CD4-positive, CD25-positive, alpha-beta regulatory T cell (primary cell): Measurements from ENCODE around the gene EPN2. TPM values are rescaled to one million over a fixed set of nuclear protein-coding genes. Genes with fewer than 3 reads are reported as not detected.
"Not testable (repeated sequence)": the region's sequence is repeated elsewhere in the genome, so short reads cannot be mapped to it uniquely, and the experiment has no call there.

Experiments
- ATAC-seq, 2 donors: fragments of 150-1000 bp; cut with Tn5 transposase; one replicate each; pipeline ENCODE4 v1.10.0; 2021; ENCODE audit warnings: low read depth in 2 of 2, moderate number of reproducible peaks in 2 of 2, moderate library complexity in 1 of 2
- DNase-seq, 3 donors: peaks; one replicate each; pipeline versions ENCODE4 v3.0.0 to v3.0.0-alpha.2; 2012 to 2022; ENCODE audit warnings: mixed read lengths in 1 of 3
- H3K27ac ChIP-seq: one replicate; pipeline ENCODE4 v1.7.0; 2013; ENCODE audit warnings: mild to moderate bottlenecking, low read length; ENCODE audit not compliant: insufficient read depth, poor library complexity, severe bottlenecking
- H3K27me3 ChIP-seq: one replicate; pipeline ENCODE4 v1.7.0; 2013; ENCODE audit warnings: low read length; ENCODE audit not compliant: control insufficient read depth, insufficient read depth
- H3K36me3 ChIP-seq: one replicate; pipeline ENCODE4 v1.7.0; 2013; ENCODE audit warnings: mild to moderate bottlenecking, low read length, moderate library complexity; ENCODE audit not compliant: control insufficient read depth, insufficient read depth
- H3K4me1 ChIP-seq: 2 replicates; pipeline ENCODE4 v1.7.0; 2013; ENCODE audit warnings: mild to moderate bottlenecking, low read length; ENCODE audit not compliant: insufficient read depth, control insufficient read depth, poor library complexity, severe bottlenecking
- H3K4me3 ChIP-seq: one replicate; pipeline ENCODE4 v1.7.0; 2013; ENCODE audit warnings: low read depth, mild to moderate bottlenecking, low read length, moderate library complexity
- H3K9me3 ChIP-seq, 2 experiments: 1 replicate in 1 of 2; 2 replicates in 1 of 2; pipeline ENCODE4 v1.7.0; 2013; ENCODE audit warnings: low read length in 2 of 2, mild to moderate bottlenecking in 1 of 2, moderate library complexity in 1 of 2; ENCODE audit not compliant: control insufficient read depth in 2 of 2
- H3K27ac Mint-ChIP-seq, 3 donors: one replicate each; pipeline ENCODE4 v1.8.0; 2020 to 2022; ENCODE audit warnings: mild to moderate bottlenecking in 3 of 3, mixed read lengths in 3 of 3, moderate library complexity in 2 of 3
- H3K27me3 Mint-ChIP-seq: one replicate; pipeline ENCODE4 v1.8.0; 2022; ENCODE audit warnings: mild to moderate bottlenecking, mixed read lengths
- H3K36me3 Mint-ChIP-seq: one replicate; pipeline ENCODE4 v1.8.0; 2020; ENCODE audit warnings: mixed read lengths
- H3K4me1 Mint-ChIP-seq, 4 donors: one replicate each; pipeline ENCODE4 v1.8.0; 2020 to 2022; ENCODE audit warnings: mixed read lengths in 4 of 4, mild to moderate bottlenecking in 1 of 4
- H3K4me3 Mint-ChIP-seq, 4 donors: one replicate each; pipeline ENCODE4 v1.8.0; 2020 to 2022; ENCODE audit warnings: mild to moderate bottlenecking in 4 of 4, mixed read lengths in 4 of 4, moderate library complexity in 3 of 4
- H3K9me3 Mint-ChIP-seq, 7 donors: one replicate each; pipeline ENCODE4 v1.8.0; 2020 to 2022; ENCODE audit warnings: mixed read lengths in 7 of 7, mild to moderate bottlenecking in 3 of 7, moderate library complexity in 2 of 7
- polyA plus RNA-seq, 4 donors: library from polyadenylated mRNA; unstranded; fragments of 300-500 nt; fragmentation: Illumina TruSeq; gene quantifications; one replicate each; pipeline ENCODE4 v1.2.3, GENCODE V29; 2021
- total RNA-seq: library from RNA; stranded (reverse); gene quantifications from one replicate; pipeline ENCODE4 v1.2.3, GENCODE V29; 2022

The EPN2 gene
- 14.9 TPM for total RNA-seq
- polyA plus RNA-seq: 1 to 10 TPM; 7.1 to 9.5 (median 7.9) TPM

GRCh38 chr17:19237139-19237388 is at the start of gene EPN2:
TSS of gene EPN2 (plus strand) at chr17:19237366. CDS start at chr17:19283120, 45,754 bp downstream.
- H3K36me3 Mint-ChIP-seq, H3K4me1 Mint-ChIP-seq, H3K27me3 ChIP-seq, H3K27me3 Mint-ChIP-seq, H3K27ac ChIP-seq, H3K9me3 ChIP-seq, H3K9me3 Mint-ChIP-seq, H3K36me3 ChIP-seq: not testable (repeated sequence)
- peak; percentile 77 to 78 for ATAC-seq
- H3K4me1 ChIP-seq: peaks cover 15% of the 10 kb centered on the region
- Mint-ChIP-seq H3K4me3 (peak within 1 kb of the TSS; percentile 84 to 92 (median 88)), H3K27ac (peak within 1 kb of the TSS; percentile 32 to 86 (median 75))
- DNase-seq: peak; percentile 35 to 54 (median 50)
- H3K4me3 ChIP-seq: peak within 1 kb of the TSS; percentile 37

GRCh38 chr17:19187883-19188869 is 49.0 kb upstream of the EPN2 start:
- H3K9me3 Mint-ChIP-seq, H3K36me3 Mint-ChIP-seq, H3K27ac Mint-ChIP-seq, H3K4me1 Mint-ChIP-seq, H3K4me1 ChIP-seq, H3K36me3 ChIP-seq, H3K9me3 ChIP-seq, H3K27me3 ChIP-seq, H3K4me3 Mint-ChIP-seq, H3K4me3 ChIP-seq, H3K27me3 Mint-ChIP-seq, H3K27ac ChIP-seq: not testable (repeated sequence)
- ATAC-seq (peak in 1 of 2 donors; percentile 61), DNase-seq (peak in 1 of 3 donors; percentile 95)

GRCh38 chr17:19188870-19189708 is 48.1 kb upstream of the EPN2 start:
- not testable (repeated sequence) for DNase-seq, H3K27ac Mint-ChIP-seq, H3K4me1 Mint-ChIP-seq, H3K4me1 ChIP-seq, H3K9me3 Mint-ChIP-seq, H3K27me3 ChIP-seq, H3K27ac ChIP-seq, H3K9me3 ChIP-seq, H3K36me3 ChIP-seq, H3K27me3 Mint-ChIP-seq, H3K4me3 ChIP-seq, H3K4me3 Mint-ChIP-seq, H3K36me3 Mint-ChIP-seq
- peak; percentile 59 to 61 for ATAC-seq

GRCh38 chr17:19189781-19190405 is 47.3 kb upstream of the EPN2 start:
- H3K4me1 ChIP-seq, H3K9me3 Mint-ChIP-seq, H3K27ac ChIP-seq, H3K27ac Mint-ChIP-seq, H3K27me3 ChIP-seq, H3K9me3 ChIP-seq, H3K27me3 Mint-ChIP-seq, DNase-seq, H3K4me3 ChIP-seq, H3K36me3 ChIP-seq, H3K4me3 Mint-ChIP-seq, H3K36me3 Mint-ChIP-seq, H3K4me1 Mint-ChIP-seq: not testable (repeated sequence)
- ATAC-seq: peak; percentile 45 to 52

- not testable (repeated sequence) for H3K27ac Mint-ChIP-seq, H3K27me3 Mint-ChIP-seq, H3K4me1 Mint-ChIP-seq, H3K27me3 ChIP-seq, H3K4me3 ChIP-seq, H3K9me3 Mint-ChIP-seq, H3K36me3 Mint-ChIP-seq, H3K36me3 ChIP-seq, H3K4me3 Mint-ChIP-seq, H3K4me1 ChIP-seq, H3K27ac ChIP-seq, H3K9me3 ChIP-seq
- DNase-seq: peak in 2 of 3 donors; percentile 2 to 48
- ATAC-seq: peak; percentile 98 to 99
Observed at GRCh38 chr17:19196382-19197204, 40.6 kb upstream of the EPN2 start.

GRCh38 chr17:19202448-19202847 is 34.7 kb upstream of the EPN2 start:
- not testable (repeated sequence) for H3K36me3 ChIP-seq, H3K36me3 Mint-ChIP-seq, H3K27me3 ChIP-seq, H3K27ac Mint-ChIP-seq, H3K4me1 Mint-ChIP-seq, H3K4me3 ChIP-seq, DNase-seq, H3K9me3 Mint-ChIP-seq, H3K9me3 ChIP-seq, H3K27me3 Mint-ChIP-seq, H3K4me1 ChIP-seq, H3K4me3 Mint-ChIP-seq, H3K27ac ChIP-seq
- peak; percentile 93 to 96 for ATAC-seq

- not testable (repeated sequence) for H3K27me3 Mint-ChIP-seq, H3K36me3 ChIP-seq
Observed at GRCh38 chr17:19203429-19203828, 33.7 kb upstream of the EPN2 start.

More at GRCh38 chr17:19203429-19203828, 33.7 kb upstream of the EPN2 start:
- not testable (repeated sequence) for H3K36me3 Mint-ChIP-seq, H3K4me3 ChIP-seq, H3K27ac Mint-ChIP-seq, H3K27me3 ChIP-seq, H3K9me3 Mint-ChIP-seq, H3K27ac ChIP-seq, H3K4me1 Mint-ChIP-seq, ATAC-seq, H3K4me3 Mint-ChIP-seq, DNase-seq, H3K4me1 ChIP-seq, H3K9me3 ChIP-seq
